HFF-Myc (cell line): ENCODE data around the gene FASN.

Experiments used
- DNase-seq: peaks from one replicate; pipeline ENCODE4 v3.0.0-alpha.2; 2011; ENCODE audit warnings: low read depth; ENCODE audit errors: extremely low read depth
- H3K4me3 ChIP-seq: replicated peaks from 2 replicates; pipeline ENCODE4 v1.5.1; 2011; ENCODE audit warnings: low read depth, mild to moderate bottlenecking, control low read depth, low read length
- CTCF ChIP-seq: IDR thresholded peaks from 2 replicates; pipeline ENCODE4 v1.5.1; 2012; ENCODE audit warnings: mild to moderate bottlenecking, low read depth, low read length, control low read depth; ENCODE audit errors: missing control alignments

Gene FASN

GRCh38 chr17:82121660-82122629 lies 23.9 kb upstream of the FASN start:
- no peak for TF ChIP-seq CTCF

GRCh38 chr17:82121246-82121645 lies 23.2 kb upstream of the FASN start:
- TF ChIP-seq CTCF, result no peak

More at GRCh38 chr17:82121660-82122629, 23.9 kb upstream of the FASN start:
- DNase-seq, result no peak
- no peak overlapping the region for H3K4me3 ChIP-seq

GRCh38 chr17:82120148-82120547 lies 22.1 kb upstream of the FASN start:
- no peak for TF ChIP-seq CTCF
- DNase-seq, result peak; percentile 62

More at GRCh38 chr17:82121246-82121645, 23.2 kb upstream of the FASN start:
- no peak for DNase-seq
- no peak overlapping the region for H3K4me3 ChIP-seq

GRCh38 chr17:82118815-82119380 lies 20.9 kb upstream of the FASN start:
- no peak for DNase-seq
- H3K4me3 ChIP-seq, result no peak overlapping the region
- no peak for TF ChIP-seq CTCF

More at GRCh38 chr17:82120148-82120547, 22.1 kb upstream of the FASN start:
- no peak overlapping the region for H3K4me3 ChIP-seq

GRCh38 chr17:82118168-82118814 lies 20.3 kb upstream of the FASN start:
- no peak for DNase-seq
- no peak for TF ChIP-seq CTCF
- no peak overlapping the region for H3K4me3 ChIP-seq

GRCh38 chr17:82117139-82118090 lies 19.4 kb upstream of the FASN start:
- DNase-seq, result no peak
- TF ChIP-seq CTCF, result no peak
- no peak overlapping the region for H3K4me3 ChIP-seq
